Medulla oblongata (tissue), 1 donor: Measurements from ENCODE around the gene TUBGCP2.
A peak's percentile ranks its signal among the peaks of the same experiment; 100 is the strongest.

Experiments
- DNase-seq: peaks from one replicate; pipeline ENCODE4 v3.0.0-alpha.2; 2015; ENCODE audit errors: extremely low spot score

TUBGCP2 gene, protein sequence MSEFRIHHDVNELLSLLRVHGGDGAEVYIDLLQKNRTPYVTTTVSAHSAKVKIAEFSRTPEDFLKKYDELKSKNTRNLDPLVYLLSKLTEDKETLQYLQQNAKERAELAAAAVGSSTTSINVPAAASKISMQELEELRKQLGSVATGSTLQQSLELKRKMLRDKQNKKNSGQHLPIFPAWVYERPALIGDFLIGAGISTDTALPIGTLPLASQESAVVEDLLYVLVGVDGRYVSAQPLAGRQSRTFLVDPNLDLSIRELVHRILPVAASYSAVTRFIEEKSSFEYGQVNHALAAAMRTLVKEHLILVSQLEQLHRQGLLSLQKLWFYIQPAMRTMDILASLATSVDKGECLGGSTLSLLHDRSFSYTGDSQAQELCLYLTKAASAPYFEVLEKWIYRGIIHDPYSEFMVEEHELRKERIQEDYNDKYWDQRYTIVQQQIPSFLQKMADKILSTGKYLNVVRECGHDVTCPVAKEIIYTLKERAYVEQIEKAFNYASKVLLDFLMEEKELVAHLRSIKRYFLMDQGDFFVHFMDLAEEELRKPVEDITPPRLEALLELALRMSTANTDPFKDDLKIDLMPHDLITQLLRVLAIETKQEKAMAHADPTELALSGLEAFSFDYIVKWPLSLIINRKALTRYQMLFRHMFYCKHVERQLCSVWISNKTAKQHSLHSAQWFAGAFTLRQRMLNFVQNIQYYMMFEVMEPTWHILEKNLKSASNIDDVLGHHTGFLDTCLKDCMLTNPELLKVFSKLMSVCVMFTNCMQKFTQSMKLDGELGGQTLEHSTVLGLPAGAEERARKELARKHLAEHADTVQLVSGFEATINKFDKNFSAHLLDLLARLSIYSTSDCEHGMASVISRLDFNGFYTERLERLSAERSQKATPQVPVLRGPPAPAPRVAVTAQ

DNA sequence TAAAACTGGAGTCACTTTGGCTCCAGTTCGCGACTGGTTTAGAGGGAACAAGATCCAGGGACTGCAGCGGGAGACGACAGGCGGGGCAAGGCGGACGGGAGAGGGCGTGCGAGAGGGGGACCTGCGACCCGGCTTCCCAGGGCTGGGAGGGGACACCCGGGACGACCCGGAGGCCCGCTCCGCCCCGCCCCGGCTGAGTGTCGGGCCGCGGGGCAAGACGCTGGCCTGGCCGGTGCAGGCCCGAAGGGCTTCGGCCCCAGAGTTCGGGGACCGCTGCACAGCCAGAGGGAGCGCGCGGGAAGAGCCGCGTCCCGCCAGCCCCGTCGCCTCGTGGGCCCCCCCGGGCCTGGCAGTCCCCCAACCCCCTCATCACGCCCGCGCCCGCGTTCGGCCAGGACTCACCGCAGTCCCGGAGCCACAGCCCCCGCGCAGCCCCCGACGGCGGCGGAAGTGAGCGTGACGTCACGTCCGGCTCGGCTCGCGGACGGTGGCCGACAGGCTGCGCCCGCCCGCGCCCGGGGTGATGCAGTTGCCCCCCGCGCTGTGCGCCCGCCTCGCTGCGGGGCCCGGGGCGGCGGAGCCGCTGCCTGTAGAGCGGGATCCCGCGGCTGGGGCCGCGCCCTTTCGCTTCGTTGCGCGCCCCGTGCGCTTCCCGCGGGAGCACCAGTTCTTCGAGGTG lies at the start of gene TUBGCP2, which contains the start of gene ZNF511:
Gene TUBGCP2 (minus strand): TSS at position 452 of the 679 bp plus-strand sequence. CDS start 5,931 bp downstream, outside the sequence.
Gene ZNF511 (plus strand): TSS at position 494 of the 679 bp plus-strand sequence. CDS start 30 bp downstream, at position 524.
- peak; percentile 85 for DNase-seq

DNA sequence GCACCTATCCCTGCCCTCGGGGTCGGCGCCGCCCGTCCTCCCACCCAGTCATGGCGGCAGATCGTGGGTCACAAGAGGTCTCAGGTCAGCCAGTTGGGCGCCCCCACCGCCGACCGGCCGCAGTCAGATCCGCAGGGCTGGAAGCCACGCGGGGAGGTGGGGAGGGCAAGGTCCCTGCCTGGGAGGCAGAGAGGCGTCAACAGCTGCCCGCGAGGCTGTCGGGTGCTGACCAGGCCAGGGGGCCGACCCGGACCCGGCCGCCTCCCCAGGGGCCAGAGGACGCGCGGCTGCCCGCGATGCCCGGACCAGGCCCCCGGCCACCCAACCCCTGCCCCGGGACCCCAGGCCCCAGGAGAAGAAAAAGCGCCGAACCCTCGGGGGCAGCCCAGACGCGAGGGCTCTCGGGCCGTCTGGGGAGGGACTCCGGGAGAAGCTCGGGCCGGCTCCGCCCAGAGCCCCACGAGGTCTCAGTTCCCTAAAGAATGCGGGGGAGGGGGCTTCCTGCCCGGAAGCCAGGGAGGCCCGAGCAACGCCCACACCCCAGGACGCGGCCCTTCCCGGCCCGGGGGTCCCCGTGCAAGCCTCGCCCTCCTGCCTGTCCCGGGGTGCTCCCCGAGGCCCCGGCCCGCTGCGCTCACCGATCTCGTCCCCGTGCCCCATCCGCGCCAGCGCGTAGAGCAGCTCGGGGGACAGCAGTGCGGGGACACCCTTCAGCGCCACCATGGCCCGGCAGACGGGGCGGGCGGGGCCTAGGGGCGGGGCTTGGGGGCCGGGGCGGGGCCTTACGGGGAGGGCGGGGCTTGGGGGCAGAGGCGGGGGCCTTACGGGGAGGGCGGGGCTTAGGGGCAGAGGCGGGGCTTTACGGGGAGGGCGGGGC lies 48.9 kb upstream of the TUBGCP2 start, which contains the start of gene FUOM:
Gene FUOM (minus strand): TSS at position 735 of the 877 bp plus-strand sequence. CDS start 12 bp downstream, at position 723.
- peak; percentile 45 for DNase-seq

DNA sequence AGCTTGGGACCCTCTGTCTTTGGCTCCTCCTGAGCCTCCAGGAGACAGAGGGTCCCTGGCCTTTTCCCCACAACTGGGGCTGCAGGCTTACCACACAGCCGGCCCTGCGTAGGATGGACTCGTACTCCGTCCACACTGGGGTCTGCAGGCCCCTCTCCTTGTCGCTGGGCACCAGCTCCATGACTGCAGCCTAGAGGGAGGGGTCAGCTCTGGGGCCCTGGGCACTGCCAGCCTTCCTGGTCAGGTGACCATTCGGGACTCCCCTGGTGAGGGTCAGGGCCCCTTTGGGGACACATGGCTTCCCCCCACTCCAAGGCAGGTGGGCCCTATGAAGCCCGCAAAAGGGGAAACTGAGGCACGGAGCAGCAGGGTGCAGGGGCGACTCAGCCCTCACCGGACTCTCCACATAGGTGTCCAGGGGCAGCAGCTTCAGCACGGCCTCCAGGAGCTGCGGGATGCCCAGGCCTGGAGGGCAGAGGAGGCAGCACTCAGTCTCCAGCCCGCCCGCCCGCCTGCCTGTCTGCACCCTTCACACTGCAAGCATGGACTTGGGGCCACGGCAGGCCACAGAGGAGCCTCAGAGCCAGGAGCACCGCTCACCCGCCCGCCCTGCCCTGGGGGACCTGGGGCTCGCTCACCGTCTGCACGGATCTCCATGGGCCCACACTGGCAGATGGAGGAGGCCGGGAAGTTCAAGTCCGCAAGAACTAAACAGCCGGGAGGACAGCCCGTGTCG lies 48.0 kb upstream of the TUBGCP2 start:
- no peak for DNase-seq

DNA sequence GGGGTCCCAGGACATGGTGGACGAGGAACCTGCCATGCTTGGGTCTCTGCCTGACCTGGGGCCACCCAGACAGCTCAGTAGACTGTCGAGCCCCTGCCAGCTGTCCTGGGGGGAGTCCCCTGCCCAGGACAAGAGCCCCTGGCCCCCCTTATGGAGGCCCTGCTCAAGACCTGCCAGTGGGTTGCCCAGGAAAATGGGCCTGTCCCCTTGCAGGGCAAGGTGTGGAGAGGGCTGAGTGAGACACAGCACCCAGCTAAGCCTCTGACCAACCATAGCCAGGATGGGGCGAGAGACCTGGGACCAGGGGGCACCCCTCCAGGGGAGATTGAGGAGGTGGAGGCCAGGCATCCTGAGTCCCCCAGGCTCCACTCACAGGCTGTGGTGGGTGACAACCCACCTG lies 47.3 kb upstream of the TUBGCP2 start:
- no peak for DNase-seq

DNA sequence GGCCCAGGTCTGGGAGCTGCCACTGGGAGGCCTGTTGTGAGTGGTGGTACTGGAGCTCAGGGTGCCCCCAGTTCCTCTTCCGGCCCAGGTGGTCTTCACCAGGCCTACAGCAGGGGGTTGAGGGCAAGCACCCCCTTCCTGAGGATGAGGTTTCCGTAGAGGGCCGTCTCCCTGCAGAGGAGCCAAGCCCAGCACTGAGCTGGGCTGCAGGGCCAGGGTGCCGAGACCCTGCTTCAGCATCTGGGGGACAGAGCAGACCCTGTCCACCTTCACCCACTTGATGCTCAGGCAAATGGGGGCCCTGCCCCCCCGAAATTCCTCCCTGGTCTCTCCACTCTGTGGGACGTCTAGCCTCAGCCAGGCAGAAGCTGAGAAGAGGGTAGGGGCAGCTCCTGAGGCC lies 46.6 kb upstream of the TUBGCP2 start:
- DNase-seq, result no peak

DNA sequence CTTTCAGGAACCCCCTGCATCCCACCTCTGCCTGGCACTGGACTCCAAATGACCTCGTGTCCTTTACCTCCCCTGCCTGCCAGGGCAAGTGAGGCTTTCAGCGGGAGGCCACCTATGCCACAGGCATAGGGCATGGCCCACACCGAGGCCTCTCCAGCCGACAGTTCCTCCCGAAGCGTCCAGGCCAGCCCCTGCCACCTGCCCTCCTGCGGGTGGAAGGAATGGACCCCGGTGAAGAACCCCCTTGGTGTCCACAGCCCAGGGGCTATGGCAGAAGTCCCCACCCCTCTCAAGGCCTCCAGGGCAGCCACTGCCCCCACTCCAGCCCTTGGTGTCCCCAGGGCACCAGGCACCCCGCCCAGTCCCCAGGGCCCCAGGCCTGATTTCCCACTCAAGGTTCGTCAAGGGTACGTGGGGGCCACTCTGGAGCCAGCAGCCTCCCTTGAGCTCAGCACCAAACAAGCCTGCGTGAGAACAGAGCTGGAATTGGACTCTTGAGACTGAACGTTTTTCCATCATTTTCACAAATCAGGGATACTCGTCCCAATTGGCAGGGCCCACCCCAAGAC lies 46.1 kb upstream of the TUBGCP2 start:
- no peak for DNase-seq

DNA sequence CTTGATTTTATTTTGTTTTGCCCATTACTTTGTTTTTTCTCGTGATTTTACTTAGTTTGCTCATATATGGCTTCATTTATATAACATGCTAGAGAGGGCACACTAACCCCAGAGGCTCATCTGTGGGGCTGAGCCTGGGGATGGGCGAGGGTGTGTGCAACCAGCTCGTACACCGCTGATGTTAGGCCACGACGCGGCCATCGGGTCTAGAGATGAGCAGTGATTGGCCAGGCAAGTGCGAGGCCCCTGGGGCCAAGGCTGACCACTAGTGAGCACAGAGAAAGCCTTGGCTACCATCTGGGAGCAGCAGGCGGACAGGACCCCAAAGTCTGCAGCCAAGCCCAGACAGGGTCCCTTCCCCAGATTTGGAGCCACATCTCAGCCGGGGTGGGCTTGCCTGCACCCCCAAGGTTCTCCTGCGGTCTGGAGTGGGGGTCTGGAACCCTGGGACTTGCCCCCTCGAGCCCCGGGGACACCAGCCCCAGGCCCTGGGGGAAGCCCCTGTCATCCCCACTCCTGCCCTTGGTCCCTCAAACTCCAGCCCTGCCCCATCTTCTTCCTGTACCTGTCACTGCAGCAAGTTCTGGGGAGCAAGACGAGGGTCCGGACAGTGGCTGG lies 45.4 kb upstream of the TUBGCP2 start:
- no peak for DNase-seq

DNA sequence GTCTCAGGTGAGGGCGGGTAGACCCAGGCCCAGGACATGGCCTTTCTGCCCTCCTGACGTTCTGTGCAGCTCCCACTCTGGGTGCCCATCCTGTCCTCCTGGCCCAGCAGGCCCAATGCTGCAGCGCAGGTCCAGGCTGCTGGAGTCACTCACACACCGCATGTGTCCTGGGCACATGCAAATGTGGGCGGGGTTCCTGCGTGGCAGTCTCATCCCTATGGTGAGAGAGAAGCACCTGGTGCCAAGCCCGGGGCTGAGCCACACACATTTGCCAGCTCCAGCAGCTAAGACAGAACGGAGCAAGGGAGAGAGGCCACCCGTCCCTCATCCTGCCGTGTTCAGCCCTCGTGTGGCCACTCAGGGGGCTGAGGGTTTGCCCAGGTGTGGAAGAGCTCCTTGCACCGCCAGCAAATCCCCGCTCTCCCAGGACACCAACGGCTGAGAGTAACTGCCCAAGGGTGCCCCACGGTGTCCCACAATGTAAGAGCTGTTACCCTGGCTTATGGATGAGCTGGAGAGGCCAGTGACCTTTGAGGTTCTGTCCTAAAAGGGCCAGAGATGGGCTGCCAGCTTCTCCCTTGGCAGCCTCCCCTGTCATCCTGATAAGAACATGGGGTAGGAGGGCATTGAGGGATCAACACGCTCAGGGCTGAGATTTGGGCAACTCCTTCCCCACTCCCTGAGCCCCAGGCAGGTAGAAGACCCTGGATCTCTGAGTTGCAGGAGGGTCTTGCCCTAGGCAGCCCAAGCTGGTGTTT lies 44.7 kb upstream of the TUBGCP2 start:
- no peak for DNase-seq

DNA sequence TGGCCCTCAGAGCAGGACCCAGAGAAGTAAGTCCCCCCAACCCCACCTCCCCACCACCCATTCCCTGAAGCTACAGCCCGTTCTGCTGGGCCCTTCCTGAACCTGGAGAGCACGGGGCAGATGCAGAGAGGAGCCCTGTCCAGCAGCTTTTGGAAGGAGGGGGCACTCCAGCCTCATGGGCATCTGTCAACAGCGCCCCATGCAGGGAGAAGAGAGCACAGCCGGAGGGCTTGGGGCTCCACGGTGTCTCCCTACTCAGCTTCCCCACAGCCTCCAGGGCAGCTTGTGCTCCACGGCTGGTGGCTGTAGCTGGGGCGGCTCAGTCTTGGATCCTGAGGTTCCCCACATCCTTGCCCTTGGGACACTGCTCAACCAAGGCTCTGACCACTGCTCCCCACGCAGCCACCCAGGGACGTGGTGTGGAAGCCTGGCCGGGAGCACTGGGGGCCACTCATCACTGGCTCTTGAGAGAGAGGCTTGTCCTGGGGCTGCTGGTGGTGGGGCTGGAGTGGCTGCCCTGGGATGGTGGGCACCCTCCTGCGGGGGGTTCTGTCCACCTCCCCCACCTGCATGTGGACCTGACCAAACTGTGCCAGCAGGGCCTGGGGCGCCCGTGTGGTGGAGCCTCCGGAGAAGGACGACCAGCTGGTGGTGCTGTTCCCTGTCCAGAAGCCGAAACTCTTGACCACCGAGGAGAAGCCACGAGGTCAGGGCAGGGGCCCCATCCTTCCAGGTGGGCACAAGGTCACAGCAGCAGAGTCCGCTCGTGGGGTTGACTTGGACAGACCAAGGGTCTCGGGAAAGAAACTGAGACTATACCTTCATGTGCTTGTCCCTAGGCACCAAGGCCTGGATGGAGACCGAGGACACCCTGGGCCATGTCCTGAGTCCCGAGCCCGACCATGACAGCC lies 43.0 kb upstream of the TUBGCP2 start:
- DNase-seq, result no peak

DNA sequence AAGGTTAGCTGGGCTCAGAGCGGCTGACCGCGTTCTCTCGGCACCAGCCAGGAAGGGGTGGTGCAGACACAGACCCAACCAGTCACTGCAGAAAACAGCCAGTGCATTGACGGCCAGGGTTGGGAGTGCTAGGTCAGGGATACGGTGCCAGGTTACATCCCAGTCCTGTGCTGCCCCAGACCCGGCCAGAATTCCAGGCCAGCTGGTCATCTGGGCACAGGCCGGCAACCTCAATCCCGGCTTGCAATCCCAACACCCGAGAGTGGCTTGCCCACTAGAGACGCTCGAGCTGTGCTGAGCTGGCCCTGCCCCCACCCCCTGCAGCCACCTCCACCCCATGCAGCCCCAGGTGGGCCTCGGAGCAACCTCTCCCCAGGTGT lies 42.3 kb upstream of the TUBGCP2 start:
- no peak for DNase-seq

DNA sequence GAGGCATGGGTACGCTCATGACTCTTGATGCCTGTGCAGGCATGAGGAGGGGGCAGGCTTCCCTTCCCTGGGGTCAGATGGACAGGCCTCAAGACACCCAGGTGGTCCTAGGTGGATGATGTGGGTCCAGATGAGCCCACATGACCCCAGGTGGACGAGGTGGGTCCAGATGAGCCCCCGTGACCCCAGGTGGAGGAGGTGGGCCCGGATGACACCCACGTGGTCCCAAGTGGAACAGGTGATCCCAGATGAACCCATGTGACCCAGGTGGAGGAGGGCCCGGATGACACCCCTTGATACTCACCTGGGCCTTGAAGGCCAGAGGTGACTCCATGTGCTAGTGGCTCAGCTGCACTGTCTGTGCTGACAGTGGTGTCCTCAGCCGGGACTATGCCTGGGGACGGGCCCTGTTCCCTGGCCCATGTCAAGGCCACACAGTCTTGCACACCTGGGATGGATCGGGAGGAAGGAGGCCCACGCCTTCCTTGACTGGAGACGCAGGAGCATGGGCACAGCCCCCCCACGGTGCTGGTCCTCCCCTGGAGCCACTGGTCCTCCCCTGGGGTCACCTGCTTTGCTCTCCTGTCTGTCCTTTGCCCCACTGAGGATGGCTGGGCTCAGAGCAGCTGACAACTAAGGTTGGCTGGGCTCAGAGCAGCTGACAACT lies 41.7 kb upstream of the TUBGCP2 start:
- DNase-seq, result no peak

DNA sequence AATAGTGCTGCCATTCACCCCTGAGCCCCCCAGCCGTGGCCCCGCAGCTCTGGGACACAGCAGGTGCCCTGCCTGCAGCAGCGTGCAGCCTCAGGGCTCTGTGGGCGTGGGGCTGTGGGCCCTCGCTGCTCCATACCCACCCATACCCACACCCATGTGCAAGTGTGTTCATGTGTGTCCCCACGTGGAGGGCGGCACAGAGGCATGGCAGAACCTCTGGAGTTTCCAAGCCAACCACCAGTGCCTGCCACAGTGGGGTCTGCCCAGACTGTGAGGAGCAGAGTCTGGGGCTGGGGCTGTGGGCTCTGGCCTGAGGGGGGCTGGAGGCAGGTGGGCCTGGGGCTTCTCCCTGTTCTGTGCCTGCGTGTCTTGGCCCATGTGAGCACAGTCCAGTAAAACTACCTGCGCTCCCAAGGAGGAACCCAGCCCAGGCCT lies 40.9 kb upstream of the TUBGCP2 start:
- no peak for DNase-seq

DNA sequence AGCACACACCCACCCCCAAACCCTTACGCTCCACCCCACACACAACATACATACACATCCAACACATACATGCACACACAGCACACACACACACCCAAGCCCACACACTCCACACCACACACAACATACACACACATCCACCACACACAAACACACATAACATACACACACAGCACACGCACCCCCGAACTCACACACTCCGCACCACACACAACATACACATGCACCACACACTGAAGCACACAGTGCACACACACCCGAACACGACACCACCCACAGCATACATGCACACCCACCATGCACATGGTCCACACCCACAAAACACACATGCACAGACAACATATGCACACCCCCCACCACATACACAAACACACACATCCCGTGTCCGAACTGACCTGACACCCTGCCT lies 40.5 kb upstream of the TUBGCP2 start:
- no peak for DNase-seq

DNA sequence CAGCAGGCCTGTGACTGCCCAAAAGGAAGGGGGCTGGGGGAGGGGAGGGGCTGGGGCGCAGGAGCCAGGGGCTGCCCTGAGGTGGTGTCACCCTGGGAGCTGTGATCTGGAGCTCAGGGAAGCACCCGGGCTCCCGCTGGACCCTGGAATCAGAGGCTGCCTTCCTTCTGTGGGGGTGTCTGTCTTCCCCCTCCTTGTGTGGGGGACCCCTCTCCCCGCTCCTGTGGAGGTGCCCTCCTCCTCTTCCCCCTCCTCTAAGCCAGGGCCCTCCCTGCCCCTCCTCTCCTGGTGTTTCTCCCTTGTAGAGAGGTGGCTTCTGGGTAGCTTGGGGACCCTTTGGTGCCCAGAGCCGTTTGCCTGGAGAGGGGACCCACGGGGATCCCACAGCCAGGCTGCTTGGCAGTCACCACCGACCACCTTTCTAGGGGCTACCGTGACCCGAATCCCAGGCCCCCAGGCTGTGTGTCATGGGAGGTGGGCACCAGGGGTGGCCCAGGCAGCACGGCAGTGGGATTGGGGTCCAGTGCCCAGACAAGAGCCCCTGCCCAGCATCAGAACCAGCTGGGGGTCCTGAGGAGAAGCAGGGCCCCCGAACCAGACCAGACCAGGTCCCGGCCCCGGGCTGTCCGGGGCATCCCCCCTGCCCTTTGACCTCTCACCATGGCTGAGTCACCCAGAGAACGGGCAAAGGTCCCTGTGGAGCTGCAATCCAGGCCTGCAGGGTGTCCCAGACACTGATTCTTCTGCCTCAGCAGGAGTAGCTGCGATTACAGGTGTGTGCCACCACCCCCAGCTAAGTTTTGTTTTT lies 39.2 kb upstream of the TUBGCP2 start:
- DNase-seq, result no peak

DNA sequence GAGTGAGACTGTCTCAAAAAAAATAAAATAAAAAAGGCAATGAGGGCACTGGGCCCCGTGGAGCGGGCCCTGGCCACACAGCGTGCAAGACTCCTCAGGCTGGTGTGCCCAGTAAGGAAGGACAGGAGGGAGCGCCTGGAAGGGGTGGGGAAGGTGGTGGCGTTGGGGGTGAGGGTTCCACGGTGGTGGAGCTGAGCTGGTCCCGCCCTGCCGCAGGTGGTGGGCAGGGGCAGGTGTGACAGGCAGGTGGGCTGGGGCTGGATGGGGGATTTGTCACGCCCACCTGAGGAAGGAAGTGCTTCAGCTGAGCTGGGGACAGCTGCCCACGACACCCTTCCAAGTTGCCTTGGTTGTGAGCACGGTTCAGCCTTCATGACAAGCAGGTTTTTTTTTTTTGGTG lies 37.7 kb upstream of the TUBGCP2 start:
- no peak for DNase-seq

DNA sequence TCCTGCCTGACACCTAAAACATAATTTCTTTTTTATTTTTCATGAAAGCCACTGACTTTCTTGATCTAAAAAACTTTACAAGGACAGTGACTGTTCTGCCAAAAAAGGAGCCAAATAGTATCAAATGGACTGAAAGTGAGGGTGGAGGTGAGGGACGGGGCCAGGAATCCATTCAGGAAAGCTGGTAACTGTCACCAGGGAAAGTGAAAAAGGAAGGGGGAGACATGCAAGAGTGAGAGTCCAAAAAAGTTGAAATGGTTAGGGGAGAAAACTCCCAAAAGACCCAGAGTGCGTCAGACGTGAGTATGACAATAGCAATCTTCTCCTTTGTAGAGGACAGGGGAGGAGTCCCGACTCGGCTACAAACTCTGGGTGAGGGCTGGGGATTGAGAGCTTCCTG lies 35.6 kb upstream of the TUBGCP2 start:
- no peak for DNase-seq
